HG03520 (cell line): ENCODE measurements around the gene SLIT3.

ENCODE experiments used
- ATAC-seq: cut with Tn5 transposase; IDR thresholded peaks from one replicate; pipeline ENCODE4 v1.9.1; 2021; ENCODE audit warnings: mild to moderate bottlenecking, moderate library complexity; ENCODE audit not compliant: unreplicated experiment

The SLIT3 gene

DNA sequence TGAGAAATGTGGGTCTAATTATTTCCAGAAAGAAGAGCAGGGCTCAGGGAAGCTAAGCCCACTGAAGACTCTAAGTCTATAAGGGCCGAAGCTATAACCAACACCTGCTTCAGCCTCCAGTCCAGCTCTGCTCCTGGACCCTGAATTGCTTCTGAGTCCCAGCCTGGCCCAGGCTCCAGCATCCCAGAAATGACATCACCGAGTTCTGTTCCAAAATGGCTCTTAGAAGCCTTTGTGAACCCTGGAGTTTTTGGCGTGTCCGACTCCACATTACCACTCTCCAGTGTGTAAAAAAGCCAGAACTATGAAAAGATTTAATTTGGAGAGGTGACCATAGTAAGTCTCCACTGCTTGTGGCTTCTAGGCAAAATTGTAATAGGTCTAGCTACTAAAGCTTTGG, 289.9 kb downstream of the SLIT3 start:
- no peak for ATAC-seq

DNA sequence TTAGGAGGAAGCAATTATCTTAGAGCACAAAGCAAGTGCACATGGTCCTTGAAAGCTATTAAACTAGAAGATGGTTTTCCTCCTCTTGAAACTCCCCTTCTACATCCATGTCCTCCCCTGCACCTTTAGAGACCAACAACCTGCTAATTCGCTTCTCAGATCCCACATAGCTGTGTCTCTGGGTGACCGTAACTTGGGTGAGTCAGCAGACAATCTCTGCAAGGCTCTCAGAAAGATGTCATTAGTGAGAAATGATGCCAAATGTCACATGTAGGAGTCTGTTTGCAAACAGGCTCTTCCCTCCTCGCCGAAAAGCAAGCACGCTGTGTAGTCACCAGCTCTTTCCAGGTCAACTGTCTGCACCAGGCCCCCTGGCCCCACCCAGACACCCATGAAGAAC, 291.8 kb downstream of the SLIT3 start:
- no peak for ATAC-seq

DNA sequence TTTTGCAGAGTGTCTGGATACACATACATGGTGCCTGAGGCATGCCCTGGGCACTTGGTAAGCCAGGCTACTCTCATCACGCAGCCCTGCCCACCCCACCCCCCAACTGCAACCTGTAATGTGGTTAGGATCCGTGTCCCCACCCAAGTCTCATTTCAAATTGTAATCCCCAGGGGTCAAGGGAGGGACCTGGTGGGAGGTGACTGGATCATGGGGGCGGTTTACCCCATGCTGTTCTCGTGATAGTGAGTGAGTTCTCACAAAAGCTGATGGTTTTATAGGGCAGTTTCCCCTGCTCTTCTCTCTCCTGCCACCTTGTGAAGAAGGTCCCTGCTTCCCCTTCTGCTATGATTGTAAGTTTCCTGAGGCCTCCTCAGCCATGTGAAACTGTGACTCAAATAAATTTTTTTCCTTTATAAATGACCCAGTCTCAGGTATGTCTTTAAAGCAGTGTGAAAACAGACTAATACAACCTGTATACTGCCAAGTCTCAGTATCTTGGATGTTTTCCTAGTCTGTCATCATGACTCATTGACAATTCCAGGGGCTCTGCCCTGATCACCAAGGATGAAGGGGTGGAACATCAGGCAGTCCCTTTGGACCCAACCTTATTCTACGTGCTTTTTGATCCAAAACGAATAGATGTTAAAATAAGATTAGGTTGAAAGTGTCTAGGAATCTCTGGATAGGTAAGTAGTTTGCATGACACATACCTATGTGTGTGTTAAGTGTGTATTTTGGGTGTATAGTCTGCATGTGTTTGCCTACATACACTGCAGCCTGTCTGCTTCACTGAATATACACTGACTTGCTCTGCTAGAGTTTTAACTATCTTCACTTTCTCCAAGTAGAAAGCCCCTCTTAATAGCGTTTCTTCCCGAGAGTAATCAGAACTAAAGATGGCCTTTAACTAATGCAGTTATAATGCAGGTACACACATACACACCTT, 293.8 kb downstream of the SLIT3 start:
- ATAC-seq: no peak

DNA sequence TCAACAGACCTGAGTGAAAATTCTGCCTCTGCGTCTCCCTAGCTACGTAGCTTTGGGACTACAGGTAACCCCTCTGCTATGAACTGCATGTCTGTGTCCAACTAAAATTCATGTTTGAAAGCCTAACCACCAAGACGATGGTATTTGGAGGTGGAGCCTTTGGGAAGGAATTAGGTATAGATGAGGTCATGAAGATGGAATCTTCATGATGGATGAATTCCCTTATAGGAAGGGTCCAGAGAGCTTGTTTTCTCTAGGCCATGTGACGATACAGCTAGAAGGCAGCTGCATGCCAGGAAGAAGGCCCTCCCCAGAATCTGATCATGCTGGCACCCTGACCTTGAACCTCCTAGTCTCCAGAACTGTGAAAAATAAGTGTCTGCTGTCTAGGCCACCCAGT, 296.4 kb downstream of the SLIT3 start:
- no peak for ATAC-seq

DNA sequence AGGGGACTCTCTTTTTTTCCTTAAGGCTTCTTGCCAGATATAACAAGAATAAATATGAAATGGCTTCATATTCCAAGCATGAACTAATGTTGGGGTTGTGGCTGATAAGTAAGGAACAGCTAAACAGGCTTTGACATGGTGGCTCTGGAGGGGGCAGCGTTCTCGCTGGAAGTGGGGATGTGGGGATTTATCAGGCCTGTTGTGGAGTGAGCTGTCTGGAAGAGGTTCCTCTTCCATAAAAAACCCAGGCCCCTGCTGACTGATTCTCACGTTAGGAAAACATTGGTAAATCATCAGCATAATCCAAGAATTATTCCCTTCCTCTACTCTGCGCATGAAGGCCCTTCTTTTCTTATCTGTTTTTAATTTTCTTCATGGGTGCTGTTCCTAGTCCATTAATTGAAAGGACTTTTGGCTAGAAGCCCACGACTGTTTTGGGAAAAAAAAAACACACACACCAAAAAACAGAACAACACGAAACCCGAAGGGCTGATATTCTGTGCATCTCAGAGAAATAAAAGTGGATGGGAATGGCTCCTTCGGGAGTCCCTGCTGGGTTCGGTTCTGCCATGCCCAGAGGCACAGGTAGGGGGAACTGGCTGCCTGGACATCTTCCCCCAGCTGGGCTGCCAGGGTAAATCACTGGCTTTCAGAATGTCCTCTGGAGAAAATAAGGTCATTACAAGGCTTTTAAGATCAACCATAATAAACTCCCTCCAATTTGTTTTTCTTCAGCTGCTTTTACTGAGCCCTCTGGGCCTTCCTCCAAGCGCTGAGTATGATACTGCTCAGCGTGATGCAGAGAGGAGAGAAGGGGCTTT, 297.0 kb downstream of the SLIT3 start:
- ATAC-seq: no peak

DNA sequence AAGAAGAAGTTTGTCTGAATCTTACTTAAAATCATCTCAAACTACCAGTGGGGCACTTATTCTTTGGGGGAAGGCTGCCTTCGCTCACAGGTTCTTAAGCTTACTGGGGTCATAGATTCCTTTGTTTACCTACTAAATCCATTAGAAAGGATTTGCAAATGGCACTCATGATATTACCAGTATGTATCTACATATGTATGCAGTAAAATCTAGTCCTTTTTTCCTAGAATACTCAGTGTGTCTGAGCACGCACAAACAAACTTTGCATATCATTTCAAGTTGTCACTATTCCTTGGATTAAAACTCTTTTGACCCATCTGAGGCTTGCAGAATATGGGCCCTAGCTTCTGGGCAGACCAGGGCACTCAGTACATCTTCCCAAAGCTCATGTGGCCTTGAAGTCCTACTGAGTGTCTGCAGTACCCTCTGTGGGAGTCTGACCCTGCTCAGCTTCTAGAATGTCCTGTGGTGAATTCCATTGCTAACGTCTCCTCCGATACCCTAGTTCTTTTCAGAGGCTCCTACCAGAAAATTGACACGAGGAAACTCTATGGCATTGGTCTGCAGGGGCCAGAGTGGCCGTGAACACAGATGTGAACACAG, 297.9 kb downstream of the SLIT3 start:
- ATAC-seq: no peak

DNA sequence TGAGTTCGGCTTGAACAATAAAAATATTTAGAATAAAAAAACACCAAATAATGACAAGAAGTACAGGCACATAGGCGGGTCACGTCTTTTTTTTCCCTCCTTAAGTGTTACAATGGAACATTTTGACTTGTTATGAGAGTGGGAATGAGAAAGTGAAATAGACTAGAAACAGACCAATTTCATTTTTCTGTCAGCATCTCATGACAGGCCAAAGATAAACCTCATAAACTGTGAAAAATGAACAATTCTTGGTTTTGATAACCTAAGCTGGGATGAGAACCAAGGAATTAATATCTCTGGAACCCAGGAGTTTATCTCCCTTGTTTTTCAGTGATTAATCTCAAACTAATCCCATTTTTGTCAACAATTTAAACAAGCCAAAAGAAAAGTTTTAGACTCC, 299.5 kb downstream of the SLIT3 start:
- no peak for ATAC-seq

DNA sequence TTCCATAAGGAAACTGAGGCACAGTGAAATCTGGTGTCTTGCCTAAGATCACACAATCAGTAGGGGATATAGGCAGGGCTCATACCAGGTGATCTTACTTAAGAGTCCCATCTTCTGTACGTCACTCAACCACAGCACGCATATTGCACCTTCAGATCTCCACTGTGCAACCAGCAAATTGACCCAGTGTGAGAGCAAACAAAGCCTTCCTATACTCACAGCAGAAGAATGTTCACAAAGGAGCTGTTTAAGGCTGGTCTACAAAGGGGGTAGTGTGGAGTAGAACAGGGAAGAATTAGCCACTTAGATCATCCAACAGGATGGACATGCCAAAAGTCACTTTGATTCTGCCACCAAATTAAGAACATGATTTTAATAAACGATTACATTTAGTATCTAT, 305.9 kb downstream of the SLIT3 start:
- ATAC-seq: no peak

DNA sequence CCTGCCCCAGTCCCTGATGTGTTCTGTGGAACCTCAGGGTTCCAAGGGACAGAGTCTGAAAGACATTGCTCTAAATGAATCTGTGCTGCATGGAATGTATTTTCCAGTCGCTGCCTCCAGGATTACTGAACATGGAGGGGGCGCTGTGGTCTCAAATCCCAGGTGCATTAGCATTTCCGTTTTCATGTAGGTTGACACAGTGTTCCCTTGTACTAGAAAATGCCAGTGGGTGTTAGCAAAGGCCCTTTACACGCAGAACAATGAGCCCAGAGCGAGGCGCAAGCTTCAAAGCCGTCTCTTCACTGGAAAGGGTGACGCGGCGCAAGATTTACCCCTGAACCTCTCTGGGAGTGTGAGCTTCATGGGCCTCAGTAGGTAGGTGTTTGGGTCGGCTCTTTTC, 308.3 kb downstream of the SLIT3 start:
- ATAC-seq: no peak

DNA sequence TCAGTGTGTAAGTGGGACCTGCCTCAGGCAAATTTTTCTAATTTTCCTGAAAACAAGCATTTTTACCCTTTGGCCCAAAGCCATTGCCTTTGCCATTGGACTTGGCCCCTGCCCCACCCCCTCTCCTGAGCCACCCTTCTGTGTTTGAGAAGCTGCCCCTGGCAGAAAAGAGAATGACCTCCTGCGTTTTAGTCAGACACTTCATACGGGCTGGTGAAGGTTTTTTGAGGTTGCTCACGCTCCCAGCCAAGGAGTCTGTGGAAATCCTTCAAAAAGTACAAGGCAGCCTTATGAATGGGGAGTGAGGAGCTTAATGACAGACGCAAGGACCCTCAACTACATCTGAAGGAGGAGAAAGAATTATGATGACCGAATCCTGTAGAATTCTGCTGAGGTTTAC, 308.9 kb downstream of the SLIT3 start:
- ATAC-seq: no peak

DNA sequence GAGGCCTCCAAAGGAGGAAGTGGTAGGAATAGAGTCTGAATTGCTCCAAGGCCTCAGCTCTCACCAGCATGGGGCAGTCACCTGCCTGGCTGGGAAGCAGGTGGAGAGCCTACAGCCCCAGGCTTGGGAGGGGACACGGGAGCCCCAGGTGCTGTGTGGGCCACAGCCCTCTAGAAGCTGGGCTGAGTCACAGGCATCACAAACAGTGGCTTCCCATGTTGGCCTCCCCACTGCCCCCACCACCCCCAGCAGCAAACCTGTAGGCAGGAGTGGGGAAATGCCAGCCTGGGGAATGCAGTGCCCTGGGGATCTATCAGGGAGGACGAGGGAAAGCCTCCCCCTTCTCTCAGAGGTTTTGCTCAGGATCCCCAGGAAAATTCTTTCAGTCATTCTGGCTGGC, 309.6 kb downstream of the SLIT3 start:
- no peak for ATAC-seq

DNA sequence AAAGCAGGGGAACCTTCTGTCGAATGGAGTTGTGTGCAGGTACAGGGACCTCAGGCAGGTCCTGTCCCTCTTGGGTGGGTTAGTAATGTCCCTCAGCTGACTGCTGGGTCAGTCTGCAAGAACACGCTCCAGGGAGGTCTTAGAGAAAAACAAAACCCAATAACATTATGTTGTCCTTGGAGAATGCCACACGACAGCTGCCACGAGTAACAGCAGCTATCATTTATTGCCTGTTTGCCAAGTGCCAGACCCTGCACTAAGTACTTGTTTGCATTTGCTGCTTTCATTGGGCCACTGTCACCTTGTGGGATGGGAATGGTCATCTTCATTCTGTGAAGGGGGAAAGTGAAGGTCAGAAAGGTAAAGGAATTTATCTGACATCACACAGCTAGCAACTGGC, 310.3 kb downstream of the SLIT3 start:
- ATAC-seq: no peak

DNA sequence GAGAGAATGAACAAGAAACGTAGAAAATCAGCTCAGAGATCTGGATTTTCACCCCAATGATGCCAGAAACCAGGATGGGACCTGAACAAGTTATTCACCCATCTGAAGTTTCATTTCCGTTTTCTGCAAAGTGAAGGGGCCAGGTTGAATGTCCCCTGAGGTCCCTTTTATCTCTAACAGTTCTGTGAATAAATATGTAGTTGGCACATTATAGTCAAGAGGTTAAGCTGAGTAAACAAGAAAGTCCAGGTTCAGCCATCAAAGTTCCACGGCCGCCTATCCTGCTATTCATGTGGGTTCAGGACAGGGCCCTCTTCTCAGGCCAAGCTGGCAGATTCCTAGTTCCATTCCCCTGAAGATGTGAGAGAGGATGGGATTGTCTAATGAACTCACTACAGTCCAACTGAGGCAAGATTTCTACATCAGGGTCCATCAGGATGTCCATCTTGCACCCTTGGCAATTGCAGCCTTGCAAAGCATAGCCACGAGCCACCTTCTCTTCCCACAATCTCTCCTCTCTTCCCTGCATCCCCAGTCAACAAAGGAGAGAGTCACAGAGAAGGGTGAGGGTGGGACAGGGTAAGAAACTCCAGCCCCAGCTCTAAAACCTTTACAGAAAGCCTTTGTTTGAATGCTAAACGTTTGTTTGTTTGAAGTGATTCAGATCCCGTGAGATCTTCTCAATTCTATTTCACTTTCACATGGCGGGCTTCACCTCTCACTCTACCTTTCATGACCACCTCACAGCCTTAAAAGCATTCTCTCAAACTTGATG, 311.0 kb downstream of the SLIT3 start:
- no peak for ATAC-seq

DNA sequence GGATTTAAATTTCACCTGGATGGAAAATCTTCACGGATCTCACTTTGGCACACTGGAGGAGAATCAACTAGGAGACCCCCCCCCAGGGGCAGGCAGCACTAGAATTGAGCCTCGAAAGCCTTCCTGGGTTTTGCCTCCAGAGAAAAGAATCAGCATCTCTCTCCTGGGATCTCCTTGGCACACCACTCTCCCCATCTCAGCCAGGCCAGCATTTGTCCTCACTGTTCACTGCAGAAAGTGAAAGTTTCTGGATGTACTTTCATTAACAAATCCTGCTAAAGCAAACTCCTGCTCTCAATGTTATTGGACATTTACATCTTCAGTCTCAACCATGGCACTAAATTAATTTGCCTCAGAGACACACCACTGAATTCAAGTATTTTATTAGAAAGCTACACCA, 312.2 kb downstream of the SLIT3 start:
- no peak for ATAC-seq

DNA sequence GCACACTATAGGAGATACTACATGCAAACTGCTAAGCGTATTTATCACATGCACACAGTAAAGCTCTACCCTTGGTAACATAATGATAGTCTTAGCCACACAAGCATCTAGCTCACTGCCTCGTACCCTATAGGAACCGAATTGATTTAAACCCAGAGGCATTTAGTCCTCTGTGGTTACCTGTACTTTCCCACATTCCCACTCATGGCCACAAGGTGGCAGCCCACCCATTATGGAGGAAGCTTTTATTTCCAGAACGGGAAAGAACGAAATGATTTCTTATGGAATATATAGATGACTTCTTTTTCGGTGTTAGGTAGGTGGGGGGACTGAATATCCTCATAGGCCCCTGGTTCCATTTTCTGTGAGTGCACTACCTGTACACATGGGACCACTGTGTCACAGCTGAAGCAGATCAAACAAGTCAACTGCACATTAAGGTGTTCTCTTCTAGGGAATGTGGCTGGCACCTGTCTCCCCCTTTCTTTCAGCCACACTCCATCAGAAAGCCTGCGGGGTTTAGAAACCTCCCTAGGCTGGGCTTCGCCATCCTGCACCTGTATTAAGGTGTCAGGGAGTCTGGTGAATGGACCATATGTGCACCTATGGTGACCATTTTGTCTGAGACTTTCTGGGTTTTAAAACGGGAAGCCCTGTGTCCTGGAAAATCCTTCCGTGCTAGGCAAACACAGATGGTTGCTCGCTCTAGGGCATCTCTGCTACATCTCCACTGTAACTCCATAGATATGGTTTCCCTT, 313.2 kb downstream of the SLIT3 start:
- ATAC-seq: no peak

DNA sequence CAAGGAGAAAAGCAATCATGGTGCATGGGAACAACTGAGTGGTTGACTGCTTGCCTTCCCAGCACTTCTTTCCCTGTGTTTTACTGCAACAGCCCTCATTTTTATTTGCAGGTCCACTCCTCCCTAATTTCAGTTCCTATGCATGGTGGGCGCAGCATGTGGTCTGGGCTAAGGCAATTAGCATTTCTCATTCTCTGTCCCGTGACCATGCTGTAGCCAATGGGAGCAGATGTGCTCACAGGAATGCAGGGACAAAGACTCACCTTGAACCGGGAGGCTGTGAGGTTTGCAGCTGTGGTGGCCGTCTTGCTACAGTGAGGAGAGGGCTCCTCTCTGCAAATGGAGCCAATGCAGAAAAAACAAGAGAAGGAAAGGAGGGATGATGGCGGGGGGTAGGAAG, 315.5 kb downstream of the SLIT3 start:
- ATAC-seq: no peak

DNA sequence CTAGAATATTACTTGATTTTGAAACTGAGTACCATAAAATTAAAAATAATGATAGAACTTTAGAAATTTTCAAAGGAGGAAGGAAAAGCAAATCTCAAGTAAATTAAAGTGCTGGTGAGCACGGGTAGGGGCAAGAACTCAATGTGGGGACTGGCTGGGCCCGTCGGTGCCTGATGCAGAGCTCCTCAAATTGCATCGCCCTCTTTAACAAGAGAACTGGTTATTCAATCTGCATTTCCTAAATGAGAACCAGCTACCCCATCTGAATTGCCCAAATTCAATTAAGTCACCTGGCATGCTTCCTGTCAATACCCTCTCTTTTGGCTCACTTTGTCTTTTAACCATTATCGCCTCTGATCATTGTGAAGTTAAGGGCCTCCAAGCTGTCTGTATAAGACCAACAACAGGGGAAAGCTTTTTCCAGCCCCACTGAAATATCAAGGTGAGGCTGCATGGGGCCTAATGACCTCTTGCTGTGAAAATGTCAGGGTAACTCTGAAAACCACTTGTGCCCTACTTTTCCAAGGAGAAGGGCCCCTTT, 316.7 kb downstream of the SLIT3 start:
- ATAC-seq: no peak

DNA sequence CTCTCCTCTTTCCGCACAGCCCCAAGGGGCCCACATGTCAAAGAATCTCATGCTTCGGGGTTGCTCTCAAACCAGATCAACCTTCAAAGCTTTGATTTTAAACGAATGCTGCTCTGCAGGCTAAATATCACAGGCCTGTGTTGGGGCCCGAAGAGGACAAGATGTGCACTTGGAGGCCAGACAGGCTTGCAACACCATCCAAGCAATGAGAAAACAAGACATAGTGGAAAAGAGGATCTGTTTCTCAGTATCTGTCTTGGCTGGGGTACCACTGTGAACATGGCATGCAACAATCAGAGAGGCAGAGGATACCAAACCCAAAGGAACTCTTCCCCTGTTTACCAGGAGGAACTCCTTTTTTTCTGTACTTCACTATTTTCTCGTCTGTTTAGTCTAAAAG, 321.8 kb downstream of the SLIT3 start:
- no peak for ATAC-seq

DNA sequence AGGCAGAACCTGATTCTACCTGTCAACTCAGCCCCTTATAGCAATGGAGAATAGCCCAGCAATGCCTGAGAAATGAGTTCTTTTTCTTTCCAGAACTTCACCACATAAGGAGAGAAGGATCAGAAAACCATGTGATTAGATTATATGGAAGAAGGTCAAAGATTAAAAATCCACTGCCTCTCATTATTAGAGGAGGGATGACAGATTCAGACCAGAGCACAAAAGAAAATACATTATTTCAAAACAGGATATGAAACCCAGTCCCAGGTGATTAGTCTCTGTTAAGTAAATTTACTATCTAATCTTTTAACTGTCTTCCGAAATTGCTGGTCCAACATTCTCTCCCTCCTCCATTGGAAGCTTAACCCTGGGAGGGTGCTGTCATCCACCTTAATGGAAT, 322.4 kb downstream of the SLIT3 start:
- ATAC-seq: no peak

DNA sequence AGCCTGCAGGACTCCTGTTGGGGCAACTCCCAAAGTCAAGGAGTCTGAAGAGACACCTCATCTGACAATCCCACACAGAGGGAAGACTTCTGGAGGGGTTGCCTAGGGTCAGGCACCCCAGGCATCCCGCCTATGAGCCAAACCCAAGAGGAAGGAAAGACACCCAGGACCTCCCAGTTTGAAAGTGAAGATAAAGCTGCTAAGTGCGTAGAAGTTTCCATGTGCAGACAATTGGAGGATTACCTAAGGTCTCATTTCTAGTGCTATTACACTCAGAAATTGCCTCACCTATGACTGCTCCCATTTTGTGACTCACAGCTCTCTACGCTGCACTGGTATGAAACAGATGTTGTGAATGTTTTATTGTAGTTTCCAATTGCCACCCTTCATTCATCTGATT, 322.9 kb downstream of the SLIT3 start:
- ATAC-seq: no peak
